ENCODE measurements around the gene MNX1.

Gene MNX1

DNA sequence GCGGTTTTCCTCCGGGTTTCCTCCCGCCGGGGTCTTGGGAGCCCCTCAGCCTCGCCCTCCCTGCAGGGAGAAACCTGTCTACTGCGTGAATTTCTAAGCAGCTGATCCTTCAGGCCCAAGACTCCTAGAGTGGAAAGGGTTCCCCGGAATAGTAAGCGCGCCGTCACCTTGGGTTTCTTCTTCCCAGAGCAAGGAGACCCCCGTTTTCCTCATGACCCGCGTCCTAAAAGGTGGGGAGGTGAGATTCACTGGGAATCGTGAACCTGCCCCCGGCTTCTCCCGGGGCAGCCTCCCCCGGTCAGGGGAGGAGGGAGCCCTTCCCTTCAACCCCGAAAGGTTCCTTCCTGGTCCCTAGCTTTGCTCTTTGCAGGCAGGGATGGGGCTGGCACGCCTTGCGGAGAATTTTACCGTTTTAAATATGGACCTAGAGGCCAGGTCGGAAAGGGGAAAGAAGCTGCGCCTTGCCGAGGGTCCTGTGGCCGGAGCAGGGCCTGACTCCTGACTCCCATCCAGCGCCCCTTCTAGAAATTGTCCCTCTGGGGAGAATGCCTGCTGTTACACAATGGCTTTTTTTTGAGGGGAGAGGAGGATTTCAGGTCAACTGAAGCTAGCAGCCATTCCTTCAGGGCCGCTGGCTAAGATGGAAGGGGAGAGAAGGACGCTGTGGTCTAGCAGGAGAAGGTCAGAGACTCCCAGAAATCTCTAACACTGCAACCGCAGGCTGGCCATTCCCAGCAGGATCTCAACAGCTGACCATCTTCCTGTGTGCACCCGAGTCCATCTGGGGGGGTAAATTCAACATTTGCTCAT lies 11.6 kb upstream of the MNX1 start:
- Mint-ChIP-seq H3K36me3 (ENCODE audit: low read depth) (no peaks in the 10 kb centered on the region), H3K27ac (no peak overlapping the region), H3K27me3 (peaks cover 75% of the 10 kb centered on the region), H3K4me1 (peaks cover 10% of the 10 kb centered on the region), H3K9me3 (no peaks in the 10 kb centered on the region), H3K4me3 (no peak overlapping the region)
- DNase-seq (no peak), ATAC-seq (no peak)

- H3K4me1 Mint-ChIP-seq: peaks cover 18% of the 10 kb centered on the region
- no peak overlapping the region for H3K4me3 Mint-ChIP-seq
- no peaks in the 10 kb centered on the region for H3K9me3 Mint-ChIP-seq
- no peak overlapping the region for H3K27ac Mint-ChIP-seq
- H3K36me3 Mint-ChIP-seq (ENCODE audit: low read depth): no peaks in the 10 kb centered on the region
- DNase-seq: no peak
- ATAC-seq: no peak
- H3K27me3 Mint-ChIP-seq: peaks cover 75% of the 10 kb centered on the region
Measured at GRCh38 chr7:157021071-157021870, 10.8 kb upstream of the MNX1 start.

DNA sequence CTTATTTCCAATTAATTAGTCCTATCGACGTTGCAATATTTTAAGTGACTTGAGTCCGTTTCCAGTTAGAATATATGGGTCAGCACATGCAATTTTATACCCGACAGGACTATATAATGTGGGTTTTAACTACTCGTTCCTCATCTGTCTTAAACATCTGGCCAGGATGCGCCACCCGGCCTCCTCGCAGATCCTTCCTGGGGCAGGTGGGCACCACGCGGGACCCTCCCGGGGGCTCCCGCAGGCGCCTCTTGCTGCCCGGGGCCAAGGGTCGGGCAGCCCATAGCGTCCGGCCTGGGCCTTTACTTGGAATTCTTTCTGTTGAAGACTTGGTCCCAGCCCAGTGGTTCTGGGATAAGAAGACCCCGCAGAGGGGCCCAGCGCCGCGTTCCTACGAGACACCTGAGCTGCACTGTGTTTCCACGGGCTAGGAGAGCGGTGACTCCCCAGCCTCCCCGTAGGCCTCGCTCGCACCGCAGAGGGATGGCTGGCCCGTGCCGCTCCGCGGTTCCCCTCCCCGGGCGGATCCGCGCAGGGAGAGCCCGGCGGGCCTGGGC lies 10.1 kb upstream of the MNX1 start:
- ATAC-seq (no peak), DNase-seq (no peak)
- no peak overlapping the region for H3K4me3 Mint-ChIP-seq
- H3K4me1 Mint-ChIP-seq: peaks cover 21% of the 10 kb centered on the region
- no peak overlapping the region for H3K27ac Mint-ChIP-seq
- H3K9me3 Mint-ChIP-seq: no peaks in the 10 kb centered on the region
- no peaks in the 10 kb centered on the region for H3K36me3 Mint-ChIP-seq (ENCODE audit: low read depth)
- peaks cover 78% of the 10 kb centered on the region for H3K27me3 Mint-ChIP-seq

GRCh38 chr7:157019718-157020451 lies 9.4 kb upstream of the MNX1 start:
- no peaks in the 10 kb centered on the region for H3K9me3 Mint-ChIP-seq

GRCh38 chr7:157018997-157019608 lies 8.6 kb upstream of the MNX1 start:
- peaks cover 21% of the 10 kb centered on the region for H3K4me1 Mint-ChIP-seq
- no peak overlapping the region for H3K4me3 Mint-ChIP-seq
- no peaks in the 10 kb centered on the region for H3K9me3 Mint-ChIP-seq
- ATAC-seq (no peak), DNase-seq (no peak)
- peaks cover 79% of the 10 kb centered on the region for H3K27me3 Mint-ChIP-seq
- H3K36me3 Mint-ChIP-seq (ENCODE audit: low read depth): no peaks in the 10 kb centered on the region
- H3K27ac Mint-ChIP-seq: no peak overlapping the region

More at GRCh38 chr7:157019718-157020451, 9.4 kb upstream of the MNX1 start:
- no peak for DNase-seq
- H3K27me3 Mint-ChIP-seq: peaks cover 79% of the 10 kb centered on the region
- peaks cover 21% of the 10 kb centered on the region for H3K4me1 Mint-ChIP-seq
- H3K27ac Mint-ChIP-seq: no peak overlapping the region
- no peak for ATAC-seq
- H3K4me3 Mint-ChIP-seq: no peak overlapping the region
- no peaks in the 10 kb centered on the region for H3K36me3 Mint-ChIP-seq (ENCODE audit: low read depth)

DNA sequence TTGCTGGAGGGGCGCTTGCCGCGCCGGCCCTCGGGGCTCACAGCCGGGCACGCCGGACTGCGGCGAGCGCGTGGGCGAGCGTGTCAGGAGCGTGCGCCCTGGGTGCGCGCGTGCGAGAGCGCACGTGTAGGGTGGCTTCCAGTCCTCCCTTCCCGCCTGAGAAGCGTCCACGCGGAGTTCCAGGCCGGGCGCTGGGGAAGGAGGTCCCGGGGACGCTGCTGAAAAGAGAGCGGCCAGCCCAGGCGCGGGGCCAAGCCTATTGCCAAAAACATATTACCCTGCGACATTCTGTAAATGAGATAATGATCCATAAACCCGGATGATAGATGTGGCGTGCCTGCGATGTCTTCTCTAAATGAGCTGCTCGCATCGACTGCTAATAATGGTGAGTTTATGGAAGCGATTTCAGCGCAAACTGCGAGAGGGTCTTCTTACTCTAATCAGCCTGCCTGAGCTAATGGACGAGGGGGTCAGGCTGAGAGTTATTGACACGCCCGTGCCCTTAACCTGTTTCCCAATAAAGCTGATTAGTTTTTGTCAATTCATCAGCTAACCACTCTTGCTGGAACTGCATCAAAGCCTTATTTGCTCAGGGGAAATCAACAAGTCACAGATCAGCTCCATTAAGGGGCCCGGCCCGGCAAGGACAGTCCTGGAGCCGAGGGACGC lies 8.0 kb upstream of the MNX1 start:
- Mint-ChIP-seq H3K36me3 (ENCODE audit: low read depth) (no peaks in the 10 kb centered on the region), H3K4me3 (peak overlapping the region; percentile 32), H3K27ac (no peak overlapping the region), H3K9me3 (no peaks in the 10 kb centered on the region), H3K4me1 (peaks cover 21% of the 10 kb centered on the region), H3K27me3 (peaks cover 80% of the 10 kb centered on the region)
- no peak for DNase-seq
- no peak for ATAC-seq

GRCh38 chr7:157017603-157018327 lies 7.3 kb upstream of the MNX1 start:
- H3K27ac Mint-ChIP-seq: no peak overlapping the region
- H3K36me3 Mint-ChIP-seq (ENCODE audit: low read depth): no peaks in the 10 kb centered on the region
- peaks cover 21% of the 10 kb centered on the region for H3K4me1 Mint-ChIP-seq
- no peak for ATAC-seq
- H3K4me3 Mint-ChIP-seq: no peak overlapping the region
- H3K27me3 Mint-ChIP-seq: peaks cover 80% of the 10 kb centered on the region
- no peak for DNase-seq
- no peaks in the 10 kb centered on the region for H3K9me3 Mint-ChIP-seq

- Mint-ChIP-seq H3K27ac (no peak overlapping the region), H3K36me3 (ENCODE audit: low read depth) (no peaks in the 10 kb centered on the region), H3K4me3 (no peak overlapping the region), H3K4me1 (peaks cover 22% of the 10 kb centered on the region), H3K27me3 (peaks cover 80% of the 10 kb centered on the region), H3K9me3 (no peaks in the 10 kb centered on the region)
- DNase-seq: no peak
- ATAC-seq: no peak
Measured at GRCh38 chr7:157017149-157017548, 6.7 kb upstream of the MNX1 start.

- DNase-seq: peak; percentile 68
- H3K36me3 Mint-ChIP-seq (ENCODE audit: low read depth): no peaks in the 10 kb centered on the region
- peaks cover 82% of the 10 kb centered on the region for H3K27me3 Mint-ChIP-seq
- peaks cover 29% of the 10 kb centered on the region for H3K4me1 Mint-ChIP-seq
- no peak overlapping the region for H3K4me3 Mint-ChIP-seq
- ATAC-seq: peak; percentile 70
- H3K27ac Mint-ChIP-seq: no peak overlapping the region
- no peaks in the 10 kb centered on the region for H3K9me3 Mint-ChIP-seq
Measured at GRCh38 chr7:157016352-157017041, 6.0 kb upstream of the MNX1 start.

DNA sequence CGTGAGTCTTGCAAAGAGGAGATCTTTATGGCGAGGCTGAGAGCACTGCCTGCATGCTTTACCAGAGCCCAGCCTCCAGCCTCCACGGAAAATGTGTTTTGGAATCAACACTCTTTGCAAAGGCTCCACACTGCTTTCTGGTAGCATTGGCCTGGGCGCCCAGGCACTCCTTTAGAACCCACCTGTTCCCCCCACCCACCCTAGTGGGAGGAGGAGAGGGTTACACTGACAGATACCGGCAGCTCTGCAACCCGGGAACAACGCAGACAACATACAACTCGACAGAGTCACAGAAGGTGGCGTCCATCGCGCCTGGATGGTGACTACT lies 5.5 kb upstream of the MNX1 start:
- Mint-ChIP-seq H3K36me3 (ENCODE audit: low read depth) (no peaks in the 10 kb centered on the region), H3K27me3 (peaks cover 86% of the 10 kb centered on the region), H3K4me3 (no peak overlapping the region), H3K27ac (no peak overlapping the region), H3K9me3 (no peaks in the 10 kb centered on the region), H3K4me1 (peaks cover 32% of the 10 kb centered on the region)
- ATAC-seq: no peak
- DNase-seq: no peak

GRCh38 chr7:157014635-157015555 lies 4.4 kb upstream of the MNX1 start:
- H3K27me3 Mint-ChIP-seq: peaks cover 80% of the 10 kb centered on the region
- DNase-seq: no peak
- no peak overlapping the region for H3K27ac Mint-ChIP-seq
- H3K36me3 Mint-ChIP-seq (ENCODE audit: low read depth): no peaks in the 10 kb centered on the region
- peaks cover 32% of the 10 kb centered on the region for H3K4me1 Mint-ChIP-seq
- no peaks in the 10 kb centered on the region for H3K9me3 Mint-ChIP-seq
- no peak overlapping the region for H3K4me3 Mint-ChIP-seq
- ATAC-seq: no peak
